ENCODE results near the gene MTTP.

Gene MTTP

GRCh38 chr4:99593781-99594641 lies 19.4 kb downstream of the MTTP start:
- FAIRE-seq = no peak

- FAIRE-seq = no peak
Measured at GRCh38 chr4:99594818-99595217, 20.2 kb downstream of the MTTP start.

GRCh38 chr4:99606716-99607115 lies 32.1 kb downstream of the MTTP start:
- no peak for FAIRE-seq

GRCh38 chr4:99608417-99608816 lies 33.8 kb downstream of the MTTP start:
- no peak for FAIRE-seq

- no peak for FAIRE-seq
Measured at GRCh38 chr4:99610605-99611175, 36.1 kb downstream of the MTTP start.

- no peak for FAIRE-seq
Measured at GRCh38 chr4:99612281-99612680, 37.7 kb downstream of the MTTP start.

GRCh38 chr4:99612704-99613103 lies 38.1 kb downstream of the MTTP start:
- FAIRE-seq = no peak

GRCh38 chr4:99614491-99614890 lies 39.9 kb downstream of the MTTP start:
- no peak for FAIRE-seq

GRCh38 chr4:99615170-99615820 lies 40.7 kb downstream of the MTTP start:
- FAIRE-seq = no peak

- no peak for FAIRE-seq
Measured at GRCh38 chr4:99617374-99617773, 42.8 kb downstream of the MTTP start.

- FAIRE-seq = no peak
Measured at GRCh38 chr4:99622341-99622740, 47.7 kb downstream of the MTTP start.

GRCh38 chr4:99624141-99624719 lies 49.6 kb downstream of the MTTP start:
- FAIRE-seq = no peak

GRCh38 chr4:99625369-99625768 lies 50.7 kb downstream of the MTTP start:
- no peak for FAIRE-seq

GRCh38 chr4:99628040-99628439 lies 53.4 kb downstream of the MTTP start:
- no peak for FAIRE-seq

- no peak for FAIRE-seq
Measured at GRCh38 chr4:99629962-99630554, 55.4 kb downstream of the MTTP start.

GRCh38 chr4:99630857-99631360 lies 56.3 kb downstream of the MTTP start:
- FAIRE-seq = no peak

GRCh38 chr4:99633772-99634171 lies 59.1 kb downstream of the MTTP start:
- FAIRE-seq = no peak

GRCh38 chr4:99634742-99635360 lies 60.2 kb downstream of the MTTP start:
- no peak for FAIRE-seq

- no peak for FAIRE-seq
Measured at GRCh38 chr4:99635601-99636000, 61.0 kb downstream of the MTTP start.

GRCh38 chr4:99636422-99636821 lies 61.8 kb downstream of the MTTP start:
- FAIRE-seq = no peak

- FAIRE-seq = no peak
Measured at GRCh38 chr4:99637174-99637573, 62.5 kb downstream of the MTTP start.

- no peak for FAIRE-seq
Measured at GRCh38 chr4:99640676-99641075, 66.1 kb downstream of the MTTP start.
